HL-60/S4 treated with phorbol 12-myristate 13-acetate at 8.2 ng/mL for 4 days and 3 days (cell line): Measurements from ENCODE around the gene DAD1.
"Not testable (repeated sequence)": the region's sequence is repeated elsewhere in the genome, so short reads cannot be mapped to it uniquely, and the experiment has no call there.

ENCODE experiments used
- in situ Hi-C: fragments of 300-500 bp; cut with MboI; formaldehyde crosslinking; loops from 2 replicates; pipeline ENCODE4 v1.15.0; 2022; ENCODE audit warnings: low sequenced_read_pairs

DAD1 gene

DNA sequence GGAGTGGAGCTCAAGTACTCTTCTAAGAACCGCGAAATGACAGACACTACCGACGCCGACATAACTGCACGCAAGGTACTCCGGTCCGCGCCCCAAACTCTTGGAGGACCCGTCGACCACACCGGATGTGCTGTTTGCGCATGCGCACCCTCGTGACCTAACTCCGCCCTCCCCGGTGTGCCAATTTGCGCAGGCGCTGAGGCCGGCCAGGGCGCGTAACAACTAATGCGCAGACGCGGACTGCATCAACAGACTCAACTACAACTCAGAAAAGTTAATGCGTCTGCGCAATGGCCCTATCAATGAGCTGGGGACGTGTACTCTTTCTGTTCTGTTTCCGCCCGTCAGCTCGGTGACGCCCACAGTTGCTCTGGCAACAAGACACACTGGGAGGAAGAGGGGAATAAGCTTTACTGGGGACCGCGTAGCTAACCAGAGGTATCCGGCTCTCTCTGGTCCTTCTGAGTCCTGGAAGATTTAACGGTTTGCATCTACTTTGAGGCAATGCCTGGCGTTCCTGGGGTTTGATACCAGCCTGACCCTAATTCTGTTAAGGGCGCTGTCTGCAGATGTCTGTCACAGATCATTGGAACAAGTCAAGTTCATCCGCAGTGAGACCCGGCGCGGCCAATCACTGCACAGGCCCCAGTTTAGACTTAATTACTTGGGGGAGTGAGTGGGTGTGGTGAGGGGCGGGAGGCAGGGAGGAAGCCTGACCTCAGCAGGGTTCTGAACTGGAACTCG lies at the start of gene DAD1:
TSS of gene DAD1 (minus strand) at position 129 of the 744 bp plus-strand sequence. CDS start at position 62, 67 bp downstream.
- in situ Hi-C loops, result no loop called here

DNA sequence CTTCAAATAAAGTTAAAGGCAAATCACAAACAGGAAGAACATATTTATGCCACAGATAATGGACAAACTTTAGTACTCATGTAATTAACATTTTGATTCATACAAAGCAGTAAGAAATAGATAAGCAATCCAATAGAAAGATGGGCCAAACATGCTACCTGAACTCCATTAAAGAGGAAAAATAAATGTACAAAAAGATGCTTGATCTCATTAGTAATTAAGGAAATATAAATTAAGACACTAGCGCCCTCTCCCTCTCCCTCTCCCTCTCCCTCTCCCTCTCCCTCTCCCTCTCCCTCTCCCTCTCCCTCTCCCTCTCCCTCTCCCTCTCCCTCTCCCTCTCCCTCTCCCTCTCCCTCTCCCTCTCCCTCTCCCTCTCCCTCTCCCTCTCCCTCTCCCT lies 47.0 kb upstream of the DAD1 start:
- in situ Hi-C loops, result not testable (repeated sequence)

DNA sequence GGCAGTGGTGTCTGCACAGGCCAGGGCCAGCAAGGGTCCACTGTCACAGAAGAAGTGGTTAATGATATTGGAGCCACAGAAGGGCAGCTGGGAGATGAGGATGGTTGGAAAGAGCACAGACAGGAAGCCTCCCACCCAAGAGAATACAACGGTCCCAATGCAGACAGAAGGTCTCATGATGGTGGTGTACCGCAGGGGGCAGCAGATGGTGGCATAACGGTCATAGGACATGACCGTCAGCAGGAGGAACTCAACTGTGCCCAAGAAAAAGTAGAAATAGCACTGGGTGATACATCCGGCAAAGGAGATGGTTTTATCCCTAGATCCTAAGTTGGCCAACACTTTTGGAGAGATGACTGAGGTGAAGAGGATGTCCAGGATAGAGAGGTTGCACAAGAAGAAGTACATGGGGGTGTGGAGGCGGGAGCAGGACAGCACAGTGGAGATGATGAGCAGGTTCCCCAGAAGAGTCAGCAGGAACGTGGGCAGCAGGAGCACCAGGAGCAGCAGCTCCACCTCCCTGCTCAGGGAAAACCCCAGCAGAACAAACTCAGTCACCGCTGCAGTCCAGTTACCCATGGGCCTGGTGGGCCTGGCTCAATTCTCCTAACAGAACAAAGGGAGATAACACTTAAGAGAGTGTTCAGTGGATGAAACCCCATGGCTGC lies 45.3 kb upstream of the DAD1 start:
- in situ Hi-C loops, result no loop called here

DNA sequence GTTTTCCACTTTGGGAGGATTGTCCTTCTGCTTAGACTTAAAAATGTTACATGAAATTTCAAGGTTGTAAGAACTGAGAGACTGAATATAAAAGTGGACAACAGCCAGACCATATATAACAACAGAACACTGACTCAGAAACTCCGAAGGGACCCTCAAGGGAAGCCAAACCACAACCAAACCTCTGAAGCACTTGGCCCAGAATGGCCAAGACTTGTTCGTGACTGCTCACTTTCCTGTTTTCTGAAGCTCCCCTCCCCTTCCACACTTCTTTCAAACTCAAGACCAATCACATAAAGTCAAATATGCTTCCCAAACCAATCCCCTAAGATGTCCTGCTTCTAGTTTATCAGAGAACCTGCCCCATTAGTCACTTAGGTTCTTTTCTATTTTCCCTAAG lies 41.5 kb upstream of the DAD1 start:
- in situ Hi-C loops, result no loop called here

DNA sequence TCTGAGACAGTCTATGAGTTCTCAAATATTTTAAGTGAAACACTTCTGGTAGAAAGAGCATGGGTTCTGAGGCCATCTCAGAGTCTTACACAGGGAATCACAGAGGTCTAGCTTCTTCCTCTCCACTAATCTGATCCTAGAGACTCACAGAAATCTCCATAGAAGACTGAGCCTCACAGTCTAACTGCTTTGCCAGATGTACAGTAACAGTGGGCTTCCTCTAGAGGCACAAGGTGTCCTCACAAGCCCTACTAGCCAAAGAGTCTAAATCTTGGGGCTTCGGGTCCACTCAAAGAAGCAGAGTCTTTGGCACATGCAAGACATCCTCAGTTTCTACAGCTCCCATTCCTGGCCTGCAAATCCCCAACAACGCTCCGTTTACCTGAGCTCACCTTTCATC lies 41.0 kb upstream of the DAD1 start:
- in situ Hi-C loops, result no loop called here

DNA sequence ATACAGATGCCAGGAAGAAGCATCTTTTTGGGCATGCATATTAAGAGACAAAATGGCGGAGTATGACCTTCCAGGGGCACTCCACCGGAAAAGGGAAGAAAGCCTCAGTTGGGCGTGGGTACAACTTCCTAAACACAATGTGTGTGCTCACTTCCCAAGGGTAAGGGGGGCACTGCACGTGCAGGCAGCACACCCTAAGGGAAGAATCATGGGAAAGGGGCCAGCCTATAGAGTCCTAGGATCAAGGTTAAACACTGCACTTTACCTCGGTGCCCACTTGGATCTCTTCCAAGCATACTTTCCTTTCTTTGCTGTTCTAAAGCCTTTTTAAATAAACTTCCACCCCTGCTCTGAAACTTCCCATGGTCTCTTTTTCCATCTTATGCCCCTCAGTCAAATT lies 40.3 kb upstream of the DAD1 start:
- in situ Hi-C loops, result no loop called here

DNA sequence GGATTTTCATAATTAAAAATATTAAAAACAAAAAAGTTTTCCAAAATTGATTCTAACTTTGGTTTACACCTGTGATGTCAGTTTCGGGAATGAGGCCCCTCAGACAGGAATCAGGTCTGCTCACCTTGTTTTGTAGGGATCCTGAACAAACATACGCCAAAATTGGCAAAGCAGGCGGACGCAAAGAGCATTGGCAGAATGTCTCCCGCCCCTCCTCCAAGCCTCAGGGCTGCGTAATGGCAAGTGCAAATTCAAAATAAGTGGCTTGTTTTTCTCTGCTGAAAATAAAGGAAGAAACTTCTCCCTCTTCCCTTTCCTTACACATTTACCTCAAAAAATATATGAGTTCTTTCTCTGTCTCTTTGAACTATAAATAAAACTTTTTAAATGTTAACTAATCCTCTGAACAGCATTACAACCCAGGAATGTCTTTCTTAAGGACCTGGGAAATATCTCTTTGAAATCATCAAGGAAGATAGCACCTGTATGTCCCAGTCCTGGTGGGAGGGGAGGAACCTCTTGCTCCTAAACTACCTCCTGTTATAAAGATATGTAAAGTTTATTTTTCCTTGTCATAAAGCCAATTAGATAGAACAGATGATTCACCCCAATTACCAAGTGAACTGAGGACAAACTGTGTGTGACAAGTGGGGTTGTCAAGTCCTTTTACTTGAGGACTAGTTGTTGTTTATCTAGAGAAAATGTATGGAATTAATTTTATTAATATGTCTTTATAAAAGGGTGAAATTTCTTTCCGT lies 38.7 kb upstream of the DAD1 start:
- in situ Hi-C loops, result no loop called here

DNA sequence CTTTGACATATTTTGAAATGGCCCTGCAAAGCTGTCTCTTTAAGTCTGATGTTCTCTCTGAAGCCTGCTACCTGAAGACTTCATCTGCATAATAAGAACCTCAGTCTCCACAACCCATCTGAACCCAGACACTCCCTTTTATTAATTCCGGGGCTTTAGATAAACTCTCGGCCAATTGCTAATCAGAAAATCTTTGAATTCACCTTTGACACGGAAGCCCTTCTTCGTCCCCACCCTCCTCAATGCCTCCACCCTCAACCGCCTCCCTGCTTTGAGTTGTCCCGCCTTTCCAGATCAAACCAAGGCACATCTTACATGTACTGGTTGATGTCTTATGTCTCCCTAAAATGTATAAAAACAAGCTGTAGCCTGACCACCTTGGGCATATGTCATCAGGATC lies 37.6 kb upstream of the DAD1 start:
- in situ Hi-C loops, result no loop called here

DNA sequence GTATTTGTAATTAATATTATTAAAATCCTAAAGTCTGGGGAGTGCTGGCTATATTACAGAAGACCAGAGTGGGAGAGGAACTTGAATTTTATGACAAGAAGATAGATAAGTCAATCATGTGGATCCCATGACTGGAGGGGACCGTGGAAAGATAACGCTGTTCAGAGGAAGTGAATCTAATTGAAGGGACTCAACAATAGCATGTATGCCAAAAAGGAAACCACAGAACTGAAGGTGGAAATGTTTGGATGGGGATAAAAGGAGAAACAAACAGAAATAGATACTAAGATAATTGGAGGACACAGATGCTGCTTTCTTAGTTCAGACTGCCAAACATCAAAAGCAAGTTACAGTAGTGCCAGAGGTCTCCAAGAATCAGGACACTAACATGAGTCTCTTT lies 34.0 kb upstream of the DAD1 start:
- in situ Hi-C loops, result no loop called here

DNA sequence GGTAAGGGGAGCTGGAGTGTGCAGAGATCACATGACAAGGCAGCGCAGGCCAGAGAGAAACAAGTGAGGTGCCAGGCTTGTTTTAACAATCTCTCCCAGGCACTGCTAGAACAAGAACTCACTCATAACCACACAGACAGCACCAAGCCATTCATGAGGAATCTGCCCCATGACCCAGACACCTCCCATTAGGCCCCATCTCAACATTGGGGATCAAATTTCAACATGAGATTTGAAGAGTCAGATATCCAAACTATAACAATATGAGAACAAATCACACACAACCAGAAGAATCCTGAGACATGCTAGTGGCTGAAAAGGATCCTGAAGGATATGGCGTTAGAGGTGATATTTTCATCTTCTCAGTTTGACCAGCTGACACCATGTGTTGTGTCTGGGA lies 33.2 kb upstream of the DAD1 start:
- in situ Hi-C loops, result no loop called here

DNA sequence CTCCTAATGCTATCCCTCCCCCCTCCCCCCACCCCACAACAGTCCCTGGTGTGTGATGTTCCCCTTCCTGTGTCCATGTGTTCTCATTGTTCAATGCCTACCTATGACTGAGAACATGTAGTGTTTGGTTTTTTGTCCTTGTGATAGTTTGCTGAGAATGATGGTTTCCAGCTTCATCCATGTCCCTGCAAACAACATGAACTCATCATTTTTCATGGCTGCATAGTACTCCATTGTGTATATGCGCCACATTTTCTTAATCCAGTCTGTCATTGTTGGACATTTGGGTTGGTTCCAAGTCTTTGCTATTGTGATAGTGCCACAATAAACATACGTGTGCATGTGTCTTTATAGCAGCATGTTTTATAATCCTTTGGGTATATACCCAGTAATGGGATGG lies 26.7 kb upstream of the DAD1 start:
- in situ Hi-C loops, result not testable (repeated sequence)

DNA sequence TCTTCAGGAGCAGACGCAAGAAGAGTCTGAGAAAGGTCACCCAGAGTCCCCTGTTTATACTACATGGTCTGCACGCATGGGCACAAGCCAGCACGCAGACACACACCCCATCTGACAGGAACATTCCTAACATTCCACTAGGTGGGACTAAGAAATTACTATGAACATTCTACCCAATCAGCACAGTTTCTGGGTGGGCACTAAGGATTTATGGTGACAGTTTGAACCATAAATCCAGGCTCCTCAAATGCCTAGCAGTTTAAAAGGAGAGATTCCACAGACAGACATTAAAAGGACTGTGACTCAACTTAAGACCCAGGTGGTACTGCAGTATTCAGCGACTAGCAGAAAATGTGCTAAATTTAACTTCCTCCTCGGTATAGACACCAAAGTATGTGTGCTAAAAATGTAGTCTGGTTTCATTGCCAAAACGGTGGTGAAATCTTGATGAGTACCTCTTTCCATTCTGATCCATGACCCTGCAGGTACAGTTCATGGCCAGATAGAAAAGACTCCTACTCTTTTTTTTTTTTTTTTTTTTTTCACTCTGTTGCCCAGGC lies 25.3 kb upstream of the DAD1 start:
- in situ Hi-C loops, result no loop called here

DNA sequence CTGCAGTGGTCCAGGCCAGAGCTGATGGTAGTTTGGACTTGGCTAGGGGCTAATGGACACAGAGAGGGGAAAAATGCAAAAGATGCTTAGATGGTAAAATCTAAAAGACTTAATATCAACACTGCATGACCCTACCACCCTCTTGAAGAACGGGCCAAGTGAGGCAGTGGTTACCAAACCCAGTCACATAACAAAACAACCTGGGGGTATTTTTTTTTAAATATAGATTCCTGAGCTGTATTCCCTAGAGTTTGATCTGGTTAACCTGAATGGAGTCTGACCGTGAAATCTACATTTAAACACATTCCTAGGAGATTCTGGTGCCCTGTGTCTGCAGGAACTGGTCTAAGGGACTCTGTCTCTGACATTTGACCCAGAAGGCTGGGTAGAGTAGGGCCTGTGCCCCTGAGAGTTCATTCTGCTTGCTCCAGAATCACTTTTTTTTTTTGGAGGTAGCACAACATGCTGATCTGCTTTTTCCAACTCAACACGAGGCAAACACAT lies 24.8 kb upstream of the DAD1 start:
- in situ Hi-C loops, result no loop called here

DNA sequence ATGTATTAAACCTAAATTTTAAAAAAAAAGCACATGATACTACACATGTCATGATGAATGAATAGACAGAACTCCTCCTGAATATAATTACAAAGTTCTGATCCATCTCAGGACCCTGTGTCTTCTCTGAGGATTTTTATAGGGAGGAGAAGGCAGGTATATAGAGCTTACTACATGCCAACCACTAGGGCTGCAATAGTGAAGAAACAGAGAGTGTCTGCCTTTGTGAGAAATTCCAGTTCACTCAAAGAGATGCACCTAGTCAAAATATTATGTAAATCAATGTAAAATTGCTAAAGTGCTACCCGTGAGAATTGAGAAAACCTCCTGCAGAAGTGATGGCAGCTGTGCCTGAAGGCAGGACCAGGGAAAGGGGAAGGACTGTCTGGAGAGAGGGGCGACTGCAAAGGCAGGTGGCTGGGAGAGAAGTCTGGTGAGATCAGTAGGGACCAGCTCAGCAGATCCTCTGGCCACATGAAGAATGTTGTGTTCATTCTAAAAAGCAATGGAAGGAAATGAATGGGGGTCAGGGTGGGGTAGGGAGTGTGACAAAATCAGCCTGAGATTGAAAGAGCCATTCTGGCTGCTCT lies 24.2 kb upstream of the DAD1 start:
- in situ Hi-C loops, result no loop called here

DNA sequence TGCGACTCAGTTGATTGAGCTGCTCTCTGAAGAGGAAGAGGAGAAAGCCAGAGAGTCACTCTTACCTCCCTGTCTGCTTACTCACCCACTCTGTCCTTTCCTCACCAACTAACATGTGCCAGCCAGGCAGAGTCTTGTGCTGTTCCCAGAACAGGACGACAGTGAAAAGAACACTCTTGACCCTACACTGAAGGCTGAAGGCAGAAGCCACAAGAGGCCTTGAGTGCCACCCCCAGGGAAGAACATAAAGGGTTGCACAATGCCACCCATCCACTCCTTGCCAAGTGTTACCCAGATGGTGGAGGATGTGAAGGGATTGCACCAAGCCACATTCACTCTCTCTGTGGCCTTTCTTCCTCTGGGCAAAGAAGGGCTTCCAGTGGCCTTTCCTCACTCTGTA lies 21.9 kb upstream of the DAD1 start:
- in situ Hi-C loops, result no loop called here

DNA sequence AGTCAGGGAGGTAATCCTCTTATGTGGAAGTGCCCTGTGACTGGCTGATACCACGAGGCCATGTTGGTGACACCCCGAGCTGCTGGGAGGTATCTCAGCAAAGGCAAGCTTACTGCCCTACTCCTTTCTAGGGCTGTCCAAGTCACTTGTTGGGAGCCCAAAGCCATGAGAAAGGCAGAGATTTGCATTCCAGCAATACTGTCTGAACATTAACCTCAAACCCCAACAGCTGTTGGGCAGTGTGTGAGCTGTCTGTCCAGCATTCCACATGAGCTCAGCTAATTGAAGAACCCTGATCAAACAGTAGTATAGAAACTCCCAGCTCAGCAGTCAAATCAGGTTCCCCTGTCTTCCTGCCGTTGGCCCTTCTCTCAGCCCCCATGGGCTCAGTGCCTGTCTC lies 18.3 kb upstream of the DAD1 start:
- in situ Hi-C loops, result no loop called here

DNA sequence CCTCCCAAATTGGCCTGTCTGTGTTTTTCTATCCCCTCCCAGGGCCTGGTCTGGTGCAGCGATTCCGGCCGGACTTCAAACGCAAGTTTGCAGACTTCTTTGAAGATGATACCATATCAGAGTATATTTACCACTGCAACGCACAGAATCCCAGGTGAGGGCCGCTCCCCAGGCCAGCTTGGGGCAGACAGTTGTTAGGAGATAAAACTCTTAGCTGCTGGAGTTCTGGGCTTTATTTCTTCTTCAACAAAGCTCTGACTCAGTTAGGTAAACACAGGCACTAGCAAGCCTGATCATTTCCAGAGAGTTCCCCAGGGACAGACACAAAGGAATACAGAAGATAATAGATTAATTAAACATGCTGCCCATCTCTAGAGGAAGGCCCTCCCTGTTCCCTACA lies 17.4 kb upstream of the DAD1 start:
- in situ Hi-C loops, result no loop called here

DNA sequence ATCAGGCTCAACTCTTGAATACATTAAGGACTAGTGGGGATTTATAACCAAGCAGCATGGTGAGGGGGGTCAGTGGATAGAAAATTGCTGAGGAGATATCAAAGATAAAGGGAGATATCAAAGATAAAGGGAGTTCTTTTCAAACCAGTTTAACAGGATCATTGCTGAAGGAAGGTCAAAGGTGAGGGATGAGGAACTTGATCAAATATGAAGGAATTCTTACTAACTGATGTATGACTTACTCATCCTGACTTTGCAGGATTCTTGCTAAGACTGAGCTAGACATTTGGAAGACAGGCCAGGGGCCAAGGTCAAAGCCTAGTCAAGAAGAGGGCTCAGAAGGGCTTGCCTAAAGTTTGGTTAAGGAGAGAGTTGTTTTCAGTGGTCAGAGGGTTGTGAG lies 13.8 kb upstream of the DAD1 start:
- in situ Hi-C loops, result no loop called here

DNA sequence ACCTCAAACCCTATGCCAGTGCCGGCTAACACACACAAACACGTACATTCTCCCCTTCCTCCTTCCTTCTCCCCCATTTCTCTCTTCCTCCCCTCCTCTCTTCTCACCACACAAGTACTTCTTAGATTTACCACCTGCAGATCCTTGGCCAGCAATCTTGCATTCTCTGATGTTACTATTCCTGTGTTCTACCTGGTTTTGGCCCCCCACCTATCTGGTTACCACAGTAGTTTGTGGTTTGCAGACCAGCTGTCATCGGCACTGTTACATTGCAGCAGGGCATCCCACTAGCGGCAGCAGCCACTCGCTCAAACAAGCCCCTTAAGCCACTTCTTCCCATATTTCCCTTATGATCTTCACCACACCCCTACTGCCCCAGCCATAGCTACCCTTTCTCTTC lies 13.0 kb upstream of the DAD1 start:
- in situ Hi-C loops, result no loop called here

DNA sequence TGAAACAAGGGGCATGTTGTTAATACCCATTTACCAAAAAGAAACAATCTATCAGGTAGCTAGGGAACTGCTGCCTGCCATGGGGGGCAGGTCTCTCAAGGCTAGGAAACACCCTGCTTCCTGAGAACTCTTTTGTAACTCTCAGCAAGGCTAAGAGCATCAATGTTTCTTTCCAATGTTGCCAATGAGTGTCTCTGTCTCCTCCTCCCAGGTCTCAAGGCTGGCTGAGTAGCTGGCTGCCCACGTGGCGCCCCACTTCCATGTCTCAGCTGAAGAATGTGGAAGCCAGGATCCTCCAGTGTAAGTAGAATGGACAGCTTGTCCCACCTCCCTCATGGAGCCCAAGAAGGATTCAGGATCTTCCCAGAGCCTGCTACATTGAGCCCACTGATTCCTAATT lies 12.4 kb upstream of the DAD1 start:
- in situ Hi-C loops, result no loop called here

DNA sequence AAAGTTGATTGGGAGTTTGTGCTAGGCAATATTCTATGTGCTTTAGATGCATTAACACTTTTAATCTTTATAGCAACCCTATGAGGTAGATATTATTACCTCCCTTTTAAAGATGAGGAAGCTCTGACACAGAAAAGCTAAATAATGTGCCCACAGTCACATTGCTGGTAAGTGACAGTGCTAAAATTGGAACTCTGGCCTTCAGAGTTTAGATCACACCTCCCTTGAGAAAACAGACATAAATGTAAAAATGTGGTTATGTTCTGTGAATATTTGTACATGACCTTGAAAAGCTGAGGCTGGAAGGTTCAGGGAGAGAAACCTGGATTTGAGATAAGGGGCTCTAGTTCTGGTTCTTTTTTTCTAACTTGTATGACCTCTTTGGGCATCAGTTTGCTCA lies 11.0 kb upstream of the DAD1 start:
- in situ Hi-C loops, result no loop called here
